ENCODE data around the gene MYOM1.

- TF ChIP-seq REST (IDR thresholded peaks at IDR 0.05; ENCODE audit: insufficient read depth in 1 of 2, low read depth in 2 of 2, low read length in 2 of 2), result no peak
- TF ChIP-seq POLR2AphosphoS5 (IDR thresholded peaks at IDR 0.05; ENCODE audit: low read depth, low read length), result no peak
- TF ChIP-seq SIN3A (IDR thresholded peaks at IDR 0.05; ENCODE audit: borderline replicate concordance, insufficient read depth, low read length), result no peak
These were observed 177.4 kb downstream of the MYOM1 start for GRCh38 chr18:3042379-3042778.
